Left ventricle myocardium inferior (tissue), 1 donor: ENCODE results near the gene TMEM86B. TPM values are rescaled to one million over a fixed set of nuclear protein-coding genes. Genes with fewer than 3 reads are reported as not detected.
A peak's percentile ranks its signal among the peaks of the same experiment; 100 is the strongest.
"Not testable (repeated sequence)": the region's sequence is repeated elsewhere in the genome, so short reads cannot be mapped to it uniquely, and the experiment has no call there.

Experiments used
- DNase-seq: peaks from one replicate; pipeline ENCODE4 v3.0.0-alpha.2; 2020
- H3K27ac ChIP-seq: fragments of 200-600 bp; replicated peaks from 2 replicates; pipeline ENCODE4 v1.8.0; 2021
- H3K27me3 ChIP-seq: fragments of 200-600 bp; 2 replicates; pipeline ENCODE4 v1.8.0; 2021; ENCODE audit warnings: low read depth
- H3K36me3 ChIP-seq: fragments of 200-600 bp; 2 replicates; pipeline ENCODE4 v1.8.0; 2021
- H3K4me1 ChIP-seq: fragments of 200-600 bp; 2 replicates; pipeline ENCODE4 v1.8.0; 2021
- H3K4me3 ChIP-seq: fragments of 200-600 bp; 2 replicates; pipeline ENCODE4 v1.8.0; 2021; ENCODE audit warnings: mild to moderate bottlenecking, moderate library complexity
- H3K9me3 ChIP-seq: fragments of 200-600 bp; replicated peaks from 2 replicates; pipeline ENCODE4 v1.8.0; 2021
- CTCF ChIP-seq: fragments of 200-600 bp; IDR thresholded peaks from 2 replicates; pipeline ENCODE4 v1.8.0; 2021; ENCODE audit warnings: antibody characterized with exemption, mild to moderate bottlenecking, borderline replicate concordance
- intact Hi-C: fragments of 100-400 bp; cut with micrococcal nuclease; formaldehyde crosslinking; loops from one replicate; pipeline ENCODE4 v1.11.0; 2022
- total RNA-seq: library from RNA; stranded (reverse); fragmentation: NEBNext Ultra II Directional; extraction: Animal tissue kit (Norgen Biotek cat#: 25700); gene quantifications from one replicate; pipeline ENCODE4 v1.2.1, GENCODE V29; 2021
- donor health status: DM: no; HTN: yes; CAD: no; lungs with severe emphysema.

Gene TMEM86B
- total RNA-seq, 1 donor from 2014 or later, result 2.1 TPM

GRCh38 chr19:55209693-55210472, 18.7 kb downstream of the TMEM86B start:
- Histone ChIP-seq H3K4me3 (no peak overlapping the region), H3K36me3 (no peaks in the 10 kb centered on the region), H3K27ac (no peak overlapping the region), H3K9me3 (peaks cover 12% of the 10 kb centered on the region), H3K4me1 (peaks cover 21% of the 10 kb centered on the region), H3K27me3 (no peaks in the 10 kb centered on the region)
- intact Hi-C loops, result no loop called here
- TF ChIP-seq CTCF, result no peak
- no peak for DNase-seq

GRCh38 chr19:55208880-55209692, 19.5 kb downstream of the TMEM86B start, which contains the start of gene PTPRH:
Gene PTPRH, minus strand, starts transcription at chr19:55209501. Its CDS starts 68 bp downstream, at chr19:55209433.
- Histone ChIP-seq H3K4me1 (peaks cover 21% of the 10 kb centered on the region), H3K4me3 (no peak within 1 kb of the TSS), H3K27me3 (no peaks in the 10 kb centered on the region), H3K36me3 (no peaks in the 10 kb centered on the region), H3K27ac (no peak within 1 kb of the TSS), H3K9me3 (peaks cover 12% of the 10 kb centered on the region)
- intact Hi-C loops, result no loop called here
- no peak for TF ChIP-seq CTCF
- no peak for DNase-seq

- Histone ChIP-seq H3K27ac (peak overlapping the region; percentile 30), H3K36me3 (no peaks in the 10 kb centered on the region), H3K27me3 (no peaks in the 10 kb centered on the region), H3K4me1 (peaks cover 21% of the 10 kb centered on the region), H3K9me3 (no peaks in the 10 kb centered on the region), H3K4me3 (peak overlapping the region; percentile 51)
- no peak for TF ChIP-seq CTCF
- intact Hi-C loops, result no loop called here
- DNase-seq, result peak; percentile 75
Observed at GRCh38 chr19:55206664-55207500, 21.7 kb downstream of the TMEM86B start.

GRCh38 chr19:55202199-55202598, 26.4 kb downstream of the TMEM86B start:
- H3K4me3 ChIP-seq, H3K36me3 ChIP-seq, H3K27me3 ChIP-seq, H3K4me1 ChIP-seq, H3K9me3 ChIP-seq, intact Hi-C loops, DNase-seq, H3K27ac ChIP-seq: not testable (repeated sequence)

GRCh38 chr19:55199620-55200204, 28.9 kb downstream of the TMEM86B start:
- Histone ChIP-seq H3K4me1 (no peaks in the 10 kb centered on the region), H3K27ac (no peak overlapping the region), H3K9me3 (no peaks in the 10 kb centered on the region), H3K4me3 (no peak overlapping the region), H3K27me3 (no peaks in the 10 kb centered on the region), H3K36me3 (no peaks in the 10 kb centered on the region)
- no peak for DNase-seq
- intact Hi-C loops, result no loop called here
- no peak for TF ChIP-seq CTCF
